Measurements from ENCODE around the gene PRR19.

DNA sequence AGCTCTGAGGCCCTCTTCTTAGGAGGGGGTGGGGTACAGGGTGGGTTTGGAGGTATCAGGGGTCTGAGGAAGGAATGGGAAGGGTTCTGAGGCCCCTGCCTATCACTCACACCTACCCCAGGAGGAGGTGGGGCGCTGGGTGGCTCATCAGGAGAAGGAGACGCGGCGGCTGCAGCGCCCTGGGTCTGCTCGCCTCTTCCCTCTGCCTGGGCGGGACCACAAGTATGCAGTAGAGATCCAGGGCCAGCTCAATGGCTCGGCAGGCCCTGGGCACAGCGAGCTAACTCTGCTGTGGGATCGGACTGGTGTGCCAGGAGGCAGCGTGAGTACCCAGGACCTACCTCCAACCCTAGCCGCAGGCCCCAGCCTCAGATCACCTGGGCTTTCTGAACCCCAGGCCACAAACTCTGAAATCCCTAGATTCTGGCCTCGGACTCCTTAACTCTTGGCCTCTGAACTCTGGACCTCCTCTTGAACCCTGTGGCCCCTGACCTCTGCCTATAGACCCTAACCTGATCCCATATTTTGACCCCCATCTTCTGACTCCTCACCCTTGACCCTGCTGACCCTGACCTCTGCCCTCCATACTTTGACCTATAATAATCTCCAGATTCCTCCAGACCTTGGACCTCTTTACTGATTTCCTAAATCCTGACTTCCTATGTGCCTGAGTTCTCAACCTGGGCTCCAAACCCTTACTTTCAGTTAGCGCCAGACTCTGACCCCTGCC is 47.6 kb downstream of the PRR19 start:
- TF ChIP-seq EZH2 (IDR thresholded peaks at IDR 0.05; ENCODE audit: low read length, unreplicated experiment), result no peak
- TF ChIP-seq, protein P1, sequence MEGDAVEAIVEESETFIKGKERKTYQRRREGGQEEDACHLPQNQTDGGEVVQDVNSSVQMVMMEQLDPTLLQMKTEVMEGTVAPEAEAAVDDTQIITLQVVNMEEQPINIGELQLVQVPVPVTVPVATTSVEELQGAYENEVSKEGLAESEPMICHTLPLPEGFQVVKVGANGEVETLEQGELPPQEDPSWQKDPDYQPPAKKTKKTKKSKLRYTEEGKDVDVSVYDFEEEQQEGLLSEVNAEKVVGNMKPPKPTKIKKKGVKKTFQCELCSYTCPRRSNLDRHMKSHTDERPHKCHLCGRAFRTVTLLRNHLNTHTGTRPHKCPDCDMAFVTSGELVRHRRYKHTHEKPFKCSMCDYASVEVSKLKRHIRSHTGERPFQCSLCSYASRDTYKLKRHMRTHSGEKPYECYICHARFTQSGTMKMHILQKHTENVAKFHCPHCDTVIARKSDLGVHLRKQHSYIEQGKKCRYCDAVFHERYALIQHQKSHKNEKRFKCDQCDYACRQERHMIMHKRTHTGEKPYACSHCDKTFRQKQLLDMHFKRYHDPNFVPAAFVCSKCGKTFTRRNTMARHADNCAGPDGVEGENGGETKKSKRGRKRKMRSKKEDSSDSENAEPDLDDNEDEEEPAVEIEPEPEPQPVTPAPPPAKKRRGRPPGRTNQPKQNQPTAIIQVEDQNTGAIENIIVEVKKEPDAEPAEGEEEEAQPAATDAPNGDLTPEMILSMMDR (conservative IDR thresholded peaks at IDR 0.05; ENCODE audit: low read depth, low read length), result no peak
- TF ChIP-seq EZH2phosphoT487 (IDR thresholded peaks at IDR 0.05; ENCODE audit: borderline replicate concordance, low read length), result no peak

All from PC-3 (cell line).